Measurements from ENCODE around the gene TOM1L2. TPM values are rescaled to one million over a fixed set of nuclear protein-coding genes. Genes with fewer than 3 reads are reported as not detected.
"Not testable (repeated sequence)": the region's sequence is repeated elsewhere in the genome, so short reads cannot be mapped to it uniquely, and the experiment has no call there.

TOM1L2 gene
- total RNA-seq, 4 donors from 2014 or later, result 15.6 to 85.9 (median 34.9) TPM

DNA sequence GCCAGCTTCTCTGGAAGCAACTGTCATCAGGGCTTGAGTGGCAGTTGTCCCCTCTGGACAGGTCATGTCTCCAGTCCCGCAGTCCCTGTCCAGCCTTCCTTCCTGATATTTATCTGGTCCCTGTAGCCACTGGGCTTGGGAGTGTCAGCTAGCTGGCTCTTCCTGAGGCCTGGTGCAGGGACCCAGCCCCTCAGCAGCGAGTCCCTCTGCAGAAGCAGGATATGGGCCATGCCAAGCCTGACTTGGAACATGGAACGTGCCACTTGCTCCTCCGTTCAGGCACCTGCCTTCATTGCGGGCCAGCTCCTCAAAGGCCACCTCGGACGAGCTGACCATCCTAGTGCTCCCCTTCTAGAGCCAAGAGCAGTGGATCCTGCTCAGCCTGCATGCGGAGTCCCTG, 26.7 kb upstream of the TOM1L2 start:
- no peak for DNase-seq
- Histone ChIP-seq H3K9me3 (no peaks in the 10 kb centered on the region), H3K27me3 (no peaks in the 10 kb centered on the region), H3K4me3 (no peak overlapping the region), H3K4me1 (no peaks in the 10 kb centered on the region), H3K27ac (no peak overlapping the region), H3K36me3 (no peaks in the 10 kb centered on the region)
- TF ChIP-seq, protein P1, sequence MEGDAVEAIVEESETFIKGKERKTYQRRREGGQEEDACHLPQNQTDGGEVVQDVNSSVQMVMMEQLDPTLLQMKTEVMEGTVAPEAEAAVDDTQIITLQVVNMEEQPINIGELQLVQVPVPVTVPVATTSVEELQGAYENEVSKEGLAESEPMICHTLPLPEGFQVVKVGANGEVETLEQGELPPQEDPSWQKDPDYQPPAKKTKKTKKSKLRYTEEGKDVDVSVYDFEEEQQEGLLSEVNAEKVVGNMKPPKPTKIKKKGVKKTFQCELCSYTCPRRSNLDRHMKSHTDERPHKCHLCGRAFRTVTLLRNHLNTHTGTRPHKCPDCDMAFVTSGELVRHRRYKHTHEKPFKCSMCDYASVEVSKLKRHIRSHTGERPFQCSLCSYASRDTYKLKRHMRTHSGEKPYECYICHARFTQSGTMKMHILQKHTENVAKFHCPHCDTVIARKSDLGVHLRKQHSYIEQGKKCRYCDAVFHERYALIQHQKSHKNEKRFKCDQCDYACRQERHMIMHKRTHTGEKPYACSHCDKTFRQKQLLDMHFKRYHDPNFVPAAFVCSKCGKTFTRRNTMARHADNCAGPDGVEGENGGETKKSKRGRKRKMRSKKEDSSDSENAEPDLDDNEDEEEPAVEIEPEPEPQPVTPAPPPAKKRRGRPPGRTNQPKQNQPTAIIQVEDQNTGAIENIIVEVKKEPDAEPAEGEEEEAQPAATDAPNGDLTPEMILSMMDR (IDR thresholded peaks at IDR 0.05), result no peak
- no peak for TF ChIP-seq POLR2A (IDR thresholded peaks at IDR 0.05)
- intact Hi-C loops (cut with DNase I; ENCODE audit: low total_unique reads), result no loop called here

DNA sequence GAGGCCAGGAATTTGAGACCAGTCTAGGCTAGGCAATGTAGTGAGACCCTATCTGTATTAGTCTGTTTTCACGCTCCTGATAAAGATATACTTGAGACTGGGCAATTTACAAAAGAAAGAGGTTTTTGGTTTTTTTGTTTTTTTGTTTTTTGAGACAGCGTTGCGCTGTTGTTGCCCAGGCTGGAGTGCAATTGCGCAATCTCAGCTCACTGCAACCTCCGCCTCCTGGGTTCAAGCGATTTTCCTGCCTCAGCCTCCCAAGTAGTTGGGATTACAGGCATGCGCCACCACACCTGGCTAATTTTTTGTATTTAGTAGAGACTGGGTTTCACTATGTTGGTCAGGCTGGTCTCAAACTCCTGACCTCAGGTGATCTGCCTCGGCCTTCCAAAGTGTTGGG, 23.7 kb upstream of the TOM1L2 start:
- H3K36me3 ChIP-seq; H3K27me3 ChIP-seq; intact Hi-C loops (cut with DNase I; ENCODE audit: low total_unique reads); H3K4me3 ChIP-seq; DNase-seq; H3K27ac ChIP-seq; H3K9me3 ChIP-seq; H3K4me1 ChIP-seq: not testable (repeated sequence)

DNA sequence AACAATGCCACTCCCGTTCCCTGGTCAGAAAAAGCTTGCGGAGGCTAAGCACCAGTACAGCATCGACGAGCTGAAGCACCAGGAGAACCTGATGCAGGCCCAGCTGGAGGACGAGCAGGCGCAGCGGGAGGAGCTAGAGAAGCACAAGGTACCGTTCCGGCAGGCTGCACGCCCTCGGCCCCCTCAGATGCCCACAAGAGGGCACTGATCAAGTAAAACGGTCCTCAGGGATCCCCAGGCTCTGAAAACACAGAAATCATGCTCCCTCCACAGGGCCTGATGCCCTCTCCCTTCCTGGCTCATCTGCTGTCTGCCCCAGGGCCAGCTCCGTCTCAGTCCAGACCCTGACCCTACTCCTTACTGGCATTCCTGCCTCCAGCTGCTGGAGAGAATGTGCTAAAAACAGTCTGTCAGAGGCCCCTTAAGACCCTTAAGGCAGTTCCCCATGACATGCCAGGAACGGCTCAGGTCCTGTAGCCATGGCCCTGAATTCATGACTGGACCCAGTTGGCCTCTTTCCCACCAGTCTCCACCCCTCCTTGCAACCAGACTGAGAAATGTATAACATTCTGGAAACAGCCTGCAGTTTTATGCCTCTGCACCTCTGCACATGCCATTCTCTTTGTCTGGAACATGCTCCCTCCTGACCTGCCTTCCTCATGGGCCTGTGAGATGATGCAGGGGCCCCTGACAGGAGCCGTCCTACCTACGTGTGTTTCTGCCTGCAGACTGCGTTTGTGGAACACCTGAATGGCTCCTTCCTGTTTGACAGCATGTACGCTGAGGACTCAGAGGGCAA, 22.3 kb upstream of the TOM1L2 start:
- H3K4me3 ChIP-seq, result no peak overlapping the region
- TF ChIP-seq, protein P1 (IDR thresholded peaks at IDR 0.05), result no peak
- TF ChIP-seq POLR2A (IDR thresholded peaks at IDR 0.05), result no peak
- no peaks in the 10 kb centered on the region for H3K27me3 ChIP-seq
- H3K27ac ChIP-seq, result no peak overlapping the region
- H3K4me1 ChIP-seq, result no peaks in the 10 kb centered on the region
- no peaks in the 10 kb centered on the region for H3K9me3 ChIP-seq
- intact Hi-C loops (cut with DNase I; ENCODE audit: low total_unique reads), result no loop called here
- no peaks in the 10 kb centered on the region for H3K36me3 ChIP-seq
- DNase-seq, result no peak

DNA sequence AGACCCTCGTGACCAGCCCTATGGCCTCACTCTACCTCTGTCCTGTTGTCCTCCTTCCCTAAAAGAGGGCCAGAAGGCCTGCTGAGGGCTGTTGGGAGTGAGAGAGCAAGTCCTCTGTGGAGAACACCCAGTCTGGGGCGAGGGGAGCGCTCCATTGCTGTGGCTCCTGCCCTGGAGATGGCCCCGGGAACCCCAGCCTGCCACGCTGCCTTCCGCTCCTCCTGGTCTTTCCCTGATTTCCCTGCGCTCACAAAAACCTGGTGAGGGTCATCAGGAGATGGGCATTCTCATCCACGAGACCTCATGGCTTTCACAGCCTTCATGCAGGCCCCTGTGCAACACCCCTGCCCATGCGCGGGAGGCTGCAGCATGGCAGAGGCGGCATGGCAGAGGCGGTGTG, 21.7 kb upstream of the TOM1L2 start:
- Histone ChIP-seq H3K4me1 (no peaks in the 10 kb centered on the region), H3K36me3 (no peaks in the 10 kb centered on the region), H3K27me3 (no peaks in the 10 kb centered on the region), H3K4me3 (no peak overlapping the region), H3K9me3 (no peaks in the 10 kb centered on the region), H3K27ac (no peak overlapping the region)
- no peak for TF ChIP-seq POLR2A (IDR thresholded peaks at IDR 0.05)
- TF ChIP-seq, protein P1 (IDR thresholded peaks at IDR 0.05), result no peak
- no peak for DNase-seq
- intact Hi-C loops (cut with DNase I; ENCODE audit: low total_unique reads), result no loop called here

DNA sequence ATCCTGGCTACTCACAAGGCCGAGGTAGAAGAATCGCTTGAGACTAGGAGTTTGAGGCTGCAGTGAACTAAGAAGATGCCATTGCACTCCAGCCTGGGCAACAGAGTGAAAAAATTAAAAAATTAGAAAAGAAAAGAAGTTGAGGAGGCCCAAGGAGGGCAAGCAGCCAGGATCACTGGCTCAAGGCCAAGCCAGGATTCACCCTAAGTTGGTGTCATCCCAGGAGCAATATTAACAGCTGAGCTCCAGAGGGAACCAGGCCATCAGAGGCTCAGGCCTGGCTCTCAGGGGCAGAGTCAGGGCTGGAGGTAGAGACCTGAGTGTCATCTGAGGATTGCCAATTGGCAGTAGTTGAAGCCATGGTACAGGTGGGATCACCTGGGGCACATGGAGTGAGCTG, 21.2 kb upstream of the TOM1L2 start:
- Histone ChIP-seq H3K27ac (no peak overlapping the region), H3K9me3 (no peaks in the 10 kb centered on the region), H3K4me1 (no peaks in the 10 kb centered on the region), H3K4me3 (no peak overlapping the region), H3K27me3 (no peaks in the 10 kb centered on the region), H3K36me3 (no peaks in the 10 kb centered on the region)
- TF ChIP-seq POLR2A (IDR thresholded peaks at IDR 0.05), result no peak
- TF ChIP-seq, protein P1 (IDR thresholded peaks at IDR 0.05), result no peak
- intact Hi-C loops (cut with DNase I; ENCODE audit: low total_unique reads), result no loop called here
- no peak for DNase-seq

Data from uterus (tissue), 4 donors.